ENCODE measurements around the gene RASSF1.
"Not testable (repeated sequence)": the region's sequence is repeated elsewhere in the genome, so short reads cannot be mapped to it uniquely, and the experiment has no call there.

Gene RASSF1

GRCh38 chr3:50323614-50324199, 16.9 kb downstream of the RASSF1 start:
- no peak for DNase-seq (ENCODE audit: low read depth in 2 of 2)

DNA sequence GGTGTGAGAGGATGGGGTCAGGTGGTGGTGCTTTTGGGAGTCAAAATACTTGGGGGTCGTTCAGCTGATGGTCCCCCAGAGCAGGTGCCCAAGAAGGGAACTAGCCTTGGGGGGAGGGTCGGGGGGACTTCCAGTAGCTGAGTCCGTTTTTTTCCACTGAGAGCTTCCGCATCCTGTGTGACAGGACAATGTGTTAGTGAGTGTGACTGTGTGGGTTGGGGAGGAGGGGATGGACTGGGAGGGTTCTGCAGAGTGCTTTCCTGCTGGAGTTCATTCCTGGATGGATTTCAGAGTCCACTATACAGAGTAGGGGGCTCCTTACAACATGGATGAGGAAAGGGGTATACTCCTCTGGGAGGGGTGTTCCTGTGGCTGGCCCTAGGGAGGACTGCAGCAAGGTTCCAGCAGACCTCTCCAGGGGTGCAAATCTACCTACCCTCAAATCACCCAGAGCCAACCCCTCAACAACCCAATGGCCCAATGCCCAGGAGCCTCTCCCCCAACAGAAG, 17.5 kb downstream of the RASSF1 start:
- DNase-seq (ENCODE audit: low read depth in 2 of 2), result no peak

DNA sequence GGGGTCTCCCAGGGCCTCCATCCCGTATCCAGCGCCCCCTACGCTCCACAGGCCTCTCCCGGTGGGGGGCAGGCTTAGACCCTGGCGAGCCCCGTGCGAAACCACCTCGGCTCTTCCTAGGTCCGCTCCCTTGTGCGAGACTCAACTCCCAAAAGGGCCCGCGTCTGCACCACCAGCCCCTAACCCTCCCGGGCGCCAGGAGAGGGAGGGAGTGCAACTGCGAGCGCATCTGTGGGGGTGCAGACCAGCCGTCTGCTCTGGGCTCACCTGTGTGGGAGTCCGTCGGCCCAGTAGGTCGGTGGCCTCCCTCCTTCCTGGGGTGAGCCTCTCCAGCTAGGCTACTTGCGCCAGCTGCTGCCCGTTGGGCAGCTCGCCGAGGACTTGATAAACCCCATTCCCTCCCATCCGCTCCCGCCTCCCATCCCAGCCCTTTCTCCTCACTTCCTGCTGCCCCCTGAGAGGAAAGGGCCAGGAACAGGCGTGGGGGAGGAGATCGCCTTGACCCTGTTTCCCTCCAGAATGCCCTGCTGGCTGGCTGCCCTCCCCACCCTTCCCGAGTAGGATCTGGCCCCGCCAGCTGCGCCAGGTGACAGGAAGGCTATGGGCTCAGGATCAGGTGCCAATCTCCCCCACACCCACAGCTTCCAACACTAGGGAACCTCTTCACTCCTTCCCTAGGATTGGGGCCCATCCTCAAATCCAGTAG, 18.1 kb downstream of the RASSF1 start, which contains the start of gene HYAL2:
Gene HYAL2, minus strand, starts transcription at position 360 of the 706 bp plus-strand sequence. CDS start 2,256 bp downstream, outside the sequence.
- DNase-seq (ENCODE audit: low read depth in 2 of 2), result no peak

- DNase-seq (ENCODE audit: low read depth in 2 of 2), result no peak
Measured at GRCh38 chr3:50322115-50322385, 18.6 kb downstream of the RASSF1 start.

DNA sequence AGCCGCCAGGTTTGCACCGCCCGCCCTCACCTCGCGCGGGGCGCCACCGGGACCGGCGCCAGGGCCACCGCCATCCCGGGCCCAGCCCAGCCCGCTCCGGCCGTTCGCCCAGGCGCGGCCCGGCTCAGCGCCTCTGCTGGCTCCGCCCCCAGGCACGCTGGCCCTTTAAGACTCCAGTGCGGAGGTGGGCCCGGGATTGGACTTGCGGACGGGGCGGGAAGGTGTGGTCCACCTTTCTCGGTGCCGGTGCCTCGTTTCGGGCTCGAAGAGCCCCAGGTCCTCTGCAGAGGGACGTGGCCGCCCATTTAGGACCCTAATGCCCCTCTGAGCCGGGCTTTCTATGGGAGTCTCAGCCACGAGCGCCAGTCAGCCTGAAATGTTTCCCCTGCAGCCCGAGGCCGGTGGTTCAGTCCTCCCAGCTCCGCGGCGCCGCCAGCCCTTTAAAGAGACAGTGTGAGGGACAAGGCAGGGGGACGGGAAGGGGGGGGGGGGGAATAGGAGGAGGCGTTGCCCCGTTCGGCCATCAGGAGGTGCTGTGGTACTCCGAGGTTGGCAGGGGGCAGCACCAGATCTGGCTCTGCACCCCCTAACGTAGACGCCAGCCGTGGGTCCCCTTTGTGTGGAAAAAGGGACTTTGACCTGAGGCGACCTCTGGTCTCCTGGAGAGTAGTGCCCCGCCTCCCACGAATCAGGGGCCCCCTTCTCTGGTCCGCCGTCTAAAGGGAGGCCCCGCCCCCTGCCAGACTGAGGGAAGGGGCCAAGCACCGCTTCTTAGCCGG, 19.1 kb downstream of the RASSF1 start:
- peak; percentile 73 to 75 for DNase-seq (ENCODE audit: low read depth in 2 of 2)

- DNase-seq (ENCODE audit: low read depth in 2 of 2), result peak; percentile 44 to 58
Measured at GRCh38 chr3:50320853-50321335, 19.7 kb downstream of the RASSF1 start.

- no peak for DNase-seq (ENCODE audit: low read depth in 2 of 2)
Measured at GRCh38 chr3:50319894-50320625, 20.6 kb downstream of the RASSF1 start.

DNA sequence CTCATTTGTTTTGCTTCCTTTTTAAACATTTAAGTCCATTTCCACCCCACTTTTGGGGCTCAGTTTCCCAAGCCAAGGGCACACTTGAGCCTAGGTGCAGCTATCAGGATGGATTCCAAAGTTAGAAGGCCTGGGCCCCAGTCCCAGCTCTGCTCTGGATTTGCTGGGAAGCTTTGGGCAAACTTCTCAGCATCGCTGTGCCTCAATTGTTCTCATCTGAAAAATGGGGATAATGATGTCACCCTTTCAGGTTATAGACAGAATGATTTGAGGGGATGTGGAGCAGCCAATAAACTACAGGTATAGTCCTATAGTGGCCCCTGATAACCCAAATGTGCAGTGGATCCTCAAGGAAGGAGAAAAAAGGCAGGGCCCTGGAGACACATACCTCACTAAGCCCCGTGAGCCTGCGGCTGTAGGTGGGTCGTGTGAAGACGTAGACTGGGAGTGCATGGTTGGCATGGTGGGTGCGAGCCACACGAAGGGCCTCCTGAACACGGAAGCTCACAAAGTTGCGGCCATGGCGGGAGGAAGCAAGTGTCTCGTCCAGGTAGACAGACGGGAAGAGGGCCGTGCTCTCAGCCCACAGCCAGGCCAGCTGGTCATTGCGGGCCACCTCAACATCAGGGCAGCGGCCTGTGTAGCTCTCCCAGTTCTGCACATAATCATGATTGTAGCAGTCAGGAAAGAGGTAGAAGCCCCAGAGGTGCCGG, 21.3 kb downstream of the RASSF1 start:
- no peak for DNase-seq (ENCODE audit: low read depth in 2 of 2)

GRCh38 chr3:50318615-50319014, 22.0 kb downstream of the RASSF1 start:
- no peak for DNase-seq (ENCODE audit: low read depth in 2 of 2)

DNA sequence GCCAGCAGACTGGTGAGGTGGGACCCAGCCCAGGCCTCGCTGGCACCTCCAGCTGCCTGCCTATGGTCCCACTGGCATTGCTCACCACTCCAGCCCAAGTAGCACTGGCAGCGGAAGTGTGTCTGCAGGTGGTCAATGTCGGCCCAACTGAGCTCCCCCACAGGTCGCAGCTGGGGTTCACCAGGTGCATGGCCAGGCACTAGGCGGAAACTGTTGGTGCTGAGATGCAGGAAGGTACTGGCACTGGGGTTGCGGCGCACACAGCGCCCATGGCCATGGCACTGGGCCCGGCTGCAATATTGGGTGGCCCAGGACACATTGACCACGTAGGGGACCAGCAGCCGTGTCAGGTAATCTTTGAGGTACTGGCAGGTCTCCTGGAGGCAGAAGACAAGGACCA, 22.5 kb downstream of the RASSF1 start:
- no peak for DNase-seq (ENCODE audit: low read depth in 2 of 2)

DNA sequence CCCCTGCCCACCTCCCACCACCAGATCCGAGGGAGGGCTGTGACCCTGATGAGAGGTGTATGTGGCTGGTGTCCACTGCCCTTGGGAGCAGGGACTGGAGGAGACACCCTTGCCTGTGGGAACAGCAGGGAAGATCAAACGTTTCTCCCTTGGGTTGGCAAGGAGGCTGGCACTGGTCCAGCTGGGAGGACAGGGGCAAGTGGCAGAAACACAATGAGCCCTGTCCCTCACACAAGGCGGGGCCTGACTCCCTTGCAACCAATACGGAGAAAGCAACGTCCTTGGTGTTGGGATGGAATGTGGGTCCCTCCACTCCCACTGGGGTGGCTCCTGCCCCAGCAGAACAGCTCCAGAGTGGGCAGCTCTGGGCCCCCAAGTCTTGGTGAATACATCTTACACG, 23.3 kb downstream of the RASSF1 start:
- DNase-seq (ENCODE audit: low read depth in 2 of 2), result no peak

- DNase-seq (ENCODE audit: low read depth in 2 of 2), result peak; percentile 50 to 58
Measured at GRCh38 chr3:50316657-50317242, 23.9 kb downstream of the RASSF1 start.

- no peak for DNase-seq (ENCODE audit: low read depth in 2 of 2)
Measured at GRCh38 chr3:50314816-50315215, 25.8 kb downstream of the RASSF1 start.

- DNase-seq (ENCODE audit: low read depth in 2 of 2), result no peak
Measured at GRCh38 chr3:50314342-50314741, 26.3 kb downstream of the RASSF1 start.

- not testable (repeated sequence) for DNase-seq (ENCODE audit: low read depth in 2 of 2)
Measured at GRCh38 chr3:50312041-50312440, 28.6 kb downstream of the RASSF1 start.

GRCh38 chr3:50304601-50305000, 36.0 kb downstream of the RASSF1 start:
- no peak for DNase-seq (ENCODE audit: low read depth in 2 of 2)

- DNase-seq (ENCODE audit: low read depth in 2 of 2), result no peak
Measured at GRCh38 chr3:50303013-50303815, 37.4 kb downstream of the RASSF1 start, which contains the start of gene HYAL1. Gene HYAL1, minus strand, starts transcription at chr3:50303574. Its CDS starts 618 bp downstream, at chr3:50302956.

- no peak for DNase-seq (ENCODE audit: low read depth in 2 of 2)
Measured at GRCh38 chr3:50302095-50303012, 38.3 kb downstream of the RASSF1 start.

Data from stimulated activated CD8-positive, alpha-beta memory T cell treated with anti-CD3 and anti-CD28 coated beads, Interleukin-2, amount 100 ng/mL, for 48 hours (primary cell).